Measurements from ENCODE around the gene APOO. TPM values are rescaled to one million over a fixed set of nuclear protein-coding genes. Genes with fewer than 3 reads are reported as not detected.

The APOO gene
- polyA plus RNA-seq, 6 donors from 2014 or later = 12.8 to 23.7 (median 17.8) TPM

Other genes with a start within 250 kb of the APOO start
- gene PRDX4, start 240.4 kb downstream of the APOO start, polyA plus RNA-seq (ENCODE audit: low read depth in 6 of 6) = 10 to 100 TPM; 28.3 to 46.5 (median 40.2) TPM
- 10 to 100 TPM; 14.0 to 23.9 (median 16.0) TPM for gene ACOT9, start 164.7 kb downstream of the APOO start, polyA plus RNA-seq (ENCODE audit: low read depth in 6 of 6)
- 100 to 1,000 TPM; 114 to 204 (median 165) TPM for gene SAT1, start 124.8 kb downstream of the APOO start, polyA plus RNA-seq (ENCODE audit: low read depth in 6 of 6)
- under 1 TPM in 3 of 6 donors, not detected in 3; 0.17 to 0.37 (median 0.34) TPM for gene CXorf58, start 68 bp upstream of the APOO start, polyA plus RNA-seq (ENCODE audit: low read depth in 6 of 6)
- gene KLHL15, start 119.2 kb upstream of the APOO start, polyA plus RNA-seq (ENCODE audit: low read depth in 6 of 6) = 1 to 10 TPM in 5 of 6 donors, not detected in 1; 2.5 to 4.5 (median 3.3) TPM
- 100 to 1,000 TPM in 5 of 6 donors, 10 to 100 TPM in 1; 86.9 to 162 (median 128) TPM for gene EIF2S3, start 147.0 kb upstream of the APOO start, polyA plus RNA-seq (ENCODE audit: low read depth in 6 of 6)
- gene ZFX, start 241.8 kb upstream of the APOO start, polyA plus RNA-seq (ENCODE audit: low read depth in 6 of 6) = 10 to 100 TPM; 29.2 to 66.7 (median 57.8) TPM